Measurements from ENCODE around the gene SPC24. TPM values are rescaled to one million over a fixed set of nuclear protein-coding genes. Genes with fewer than 3 reads are reported as not detected.

SPC24 gene
- total RNA-seq, 4 donors from 2014 or later: 1.4 to 6.6 (median 3.4) TPM

DNA sequence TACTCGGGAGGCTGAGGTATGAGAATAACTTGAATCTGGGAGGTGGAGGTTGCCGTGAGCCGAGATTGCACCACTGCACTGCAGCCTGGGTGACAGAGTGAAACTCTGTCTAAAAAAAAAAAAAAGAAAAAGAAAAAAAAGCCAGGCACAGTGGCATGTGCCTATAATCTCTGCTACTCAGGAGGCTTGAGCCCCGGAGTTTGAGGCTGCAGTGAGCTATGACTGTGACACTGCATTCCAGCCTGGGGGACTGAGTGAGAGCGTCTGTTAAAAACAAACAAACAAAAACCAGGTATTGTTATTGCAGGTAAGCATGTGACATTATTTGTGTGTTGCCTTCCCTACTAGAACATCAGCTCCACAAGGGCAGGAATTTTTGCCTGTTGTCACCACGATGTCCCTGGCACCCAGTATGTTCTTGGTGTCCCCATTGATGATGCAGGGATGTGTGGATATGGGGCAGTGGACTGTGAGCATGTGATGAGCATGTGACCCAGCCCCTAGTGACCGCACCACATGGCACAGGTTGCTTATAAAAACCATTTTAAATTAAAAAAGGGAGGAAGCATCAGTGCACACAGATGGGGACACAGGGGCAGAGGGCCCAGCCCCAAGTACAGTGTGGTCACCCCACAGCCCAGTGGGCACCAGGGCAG lies 43.3 kb upstream of the SPC24 start:
- intact Hi-C loops (cut with DNase I): no loop called here
- Histone ChIP-seq H3K4me3 (no peak overlapping the region), H3K9me3 (no peaks in the 10 kb centered on the region), H3K36me3 (peaks cover 0 to 65% (median 37%) of the 10 kb centered on the region in 4 donors), H3K27ac (replicated peaks in 1 of 4) (peak overlapping the region; percentile 89 to 98 (median 96)), H3K27me3 (no peaks in the 10 kb centered on the region), H3K4me1 (peaks cover 47 to 76% (median 71%) of the 10 kb centered on the region in 4 donors)
- no peak for DNase-seq (ENCODE audit: extremely low spot score)
- TF ChIP-seq POLR2AphosphoS5 (IDR thresholded peaks at IDR 0.05) (peak in 1 of 2 donors; percentile 1), POLR2A (IDR thresholded peaks at IDR 0.05; ENCODE audit: low read depth) (no peak)
- WGBS: 49% methylated on average over 7 of the region's 7 CpGs

DNA sequence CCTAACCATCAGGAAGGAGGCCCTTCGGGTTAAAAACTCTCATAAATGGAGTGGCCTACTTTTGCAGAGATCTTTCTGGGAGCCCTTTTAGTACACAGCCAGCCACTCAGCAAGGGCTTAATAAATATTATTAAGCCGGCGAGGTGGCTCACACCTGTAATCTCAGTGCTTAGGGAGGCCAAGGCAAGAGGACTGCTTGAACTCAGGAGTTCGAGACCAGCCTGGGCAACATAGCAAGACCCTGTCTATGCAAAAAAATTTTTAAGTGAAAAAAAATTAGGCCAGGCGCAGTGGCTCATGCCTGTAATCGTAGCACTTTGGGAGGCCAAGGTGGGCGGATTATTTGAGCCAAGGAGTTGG lies 42.6 kb upstream of the SPC24 start:
- Histone ChIP-seq H3K9me3 (no peaks in the 10 kb centered on the region), H3K27ac (replicated peaks in 1 of 4) (peak overlapping the region; percentile 89 to 98 (median 96)), H3K27me3 (no peaks in the 10 kb centered on the region), H3K36me3 (peaks cover 7 to 65% (median 44%) of the 10 kb centered on the region in 4 donors), H3K4me1 (peaks cover 47 to 76% (median 71%) of the 10 kb centered on the region in 4 donors), H3K4me3 (peak overlapping the region; percentile 66 to 92 (median 84))
- 55% methylated on average over 7 of the region's 7 CpGs for WGBS
- no peak for DNase-seq (ENCODE audit: extremely low spot score)
- intact Hi-C loops (cut with DNase I): no loop called here
- TF ChIP-seq POLR2AphosphoS5 (IDR thresholded peaks at IDR 0.05): no peak
- TF ChIP-seq POLR2A (IDR thresholded peaks at IDR 0.05; ENCODE audit: low read depth): no peak
- TF ChIP-seq EP300 (IDR thresholded peaks at IDR 0.05): no peak
- no peak for TF ChIP-seq CTCF (IDR thresholded peaks at IDR 0.05)

GRCh38 chr19:11197291-11198174 lies 42.0 kb upstream of the SPC24 start, which contains the start of gene KANK2:
TSS of gene KANK2 (minus strand) at chr19:11197545. CDS start at chr19:11194511, 3,034 bp downstream.
- peak within 1 kb of the TSS; percentile 66 to 92 (median 84) for H3K4me3 ChIP-seq
- TF ChIP-seq CTCF (IDR thresholded peaks at IDR 0.05) (peak in 1 of 3 experiments; percentile 8), POLR2AphosphoS5 (IDR thresholded peaks at IDR 0.05) (peak; percentile 88 to 97), EP300 (IDR thresholded peaks at IDR 0.05) (no peak), POLR2A (IDR thresholded peaks at IDR 0.05; ENCODE audit: low read depth) (peak; percentile 85)
- peaks cover 14 to 66% (median 50%) of the 10 kb centered on the region in 4 donors for H3K36me3 ChIP-seq
- WGBS: 2% methylated on average over 9 of the region's 78 CpGs
- no peaks in the 10 kb centered on the region for H3K9me3 ChIP-seq
- H3K27me3 ChIP-seq: no peaks in the 10 kb centered on the region
- H3K27ac ChIP-seq (replicated peaks in 1 of 4): peak within 1 kb of the TSS; percentile 89 to 98 (median 96)
- intact Hi-C loops (cut with DNase I): no loop called here
- H3K4me1 ChIP-seq: peaks cover 47 to 76% (median 71%) of the 10 kb centered on the region in 4 donors
- DNase-seq (ENCODE audit: extremely low spot score): peak; percentile 94

- 11% methylated on average over 24 of the region's 47 CpGs for WGBS
- Histone ChIP-seq H3K4me1 (peaks cover 52 to 76% (median 71%) of the 10 kb centered on the region in 4 donors), H3K27me3 (no peaks in the 10 kb centered on the region), H3K9me3 (no peaks in the 10 kb centered on the region), H3K27ac (replicated peaks in 1 of 4) (peak overlapping the region; percentile 89 to 98 (median 96)), H3K36me3 (peaks cover 22 to 66% (median 56%) of the 10 kb centered on the region in 4 donors), H3K4me3 (peak overlapping the region; percentile 66 to 92 (median 84))
- intact Hi-C loops (cut with DNase I): no loop called here
- no peak for DNase-seq (ENCODE audit: extremely low spot score)
- no peak for TF ChIP-seq EP300 (IDR thresholded peaks at IDR 0.05)
- no peak for TF ChIP-seq POLR2A (IDR thresholded peaks at IDR 0.05; ENCODE audit: low read depth)
- no peak for TF ChIP-seq POLR2AphosphoS5 (IDR thresholded peaks at IDR 0.05)
- TF ChIP-seq CTCF (IDR thresholded peaks at IDR 0.05): no peak
These were observed 41.1 kb upstream of the SPC24 start for GRCh38 chr19:11196406-11197287.
